Stomach (tissue), 4 donors: Measurements from ENCODE around the gene SLC7A9.

Experiments used
- POLR2A ChIP-seq, 4 donors: fragments of 450-650 bp; IDR thresholded peaks; one replicate each; pipeline ENCODE4 v1.6.1; 2016; ENCODE audit warnings: antibody characterized with exemption in 4 of 4, control low read depth in 2 of 4, mild to moderate bottlenecking in 1 of 4, moderate library complexity in 1 of 4
- POLR2AphosphoS5 ChIP-seq, 3 donors: sonication (generic); formaldehyde crosslinking; IDR thresholded peaks; one replicate each; pipeline ENCODE4 v1.6.1; 2016; ENCODE audit warnings: antibody characterized with exemption in 3 of 3

DNA sequence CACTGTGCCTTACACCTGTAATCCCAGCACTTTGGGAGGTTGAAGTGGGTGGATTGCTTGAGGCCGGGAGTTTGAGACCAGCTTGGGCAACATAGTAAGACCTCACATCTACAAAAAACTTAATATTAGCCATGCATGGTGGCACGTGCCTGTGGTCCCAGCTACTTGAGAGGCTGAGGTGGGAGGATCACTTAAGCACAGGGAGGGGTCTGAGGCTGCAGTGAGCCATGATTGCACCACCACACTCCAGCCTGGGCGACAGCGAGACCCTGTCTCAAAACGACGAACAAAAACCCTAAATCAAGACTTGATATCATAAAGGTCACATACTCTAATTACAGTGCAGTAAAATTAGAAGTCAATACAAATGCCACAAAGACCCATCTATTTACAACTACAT is 17.4 kb downstream of the SLC7A9 start:
- no peak for TF ChIP-seq POLR2AphosphoS5 (IDR thresholded peaks at IDR 0.05)
- TF ChIP-seq POLR2A (IDR thresholded peaks at IDR 0.05), result no peak
